Trophoblast cell (in vitro differentiated cells and primary cell): Measurements from ENCODE around the gene KLRD1.

Experiments used
- DNase-seq, 2 donors: peaks; one replicate each; pipeline ENCODE4 v3.0.0-alpha.2; 2016
- H2AFZ ChIP-seq: 2 replicates; pipeline ENCODE4 v1.6.1; 2013; ENCODE audit warnings: low read length, moderate library complexity, mild to moderate bottlenecking; ENCODE audit not compliant: insufficient read depth, poor library complexity
- H2AK5ac ChIP-seq: 2 replicates; pipeline ENCODE4 v1.6.1; 2013; ENCODE audit warnings: mild to moderate bottlenecking, low read length
- H2BK120ac ChIP-seq: 2 replicates; pipeline ENCODE4 v1.6.1; 2013; ENCODE audit warnings: low read length, mild to moderate bottlenecking, moderate library complexity; ENCODE audit not compliant: insufficient read depth, poor library complexity
- H2BK12ac ChIP-seq: 2 replicates; pipeline ENCODE4 v1.6.1; 2013; ENCODE audit warnings: mild to moderate bottlenecking, low read length, moderate library complexity
- H2BK5ac ChIP-seq: 2 replicates; pipeline ENCODE4 v1.6.1; 2013; ENCODE audit warnings: low read length, low read depth, moderate library complexity, mild to moderate bottlenecking; ENCODE audit not compliant: poor library complexity
- H3K14ac ChIP-seq: 2 replicates; pipeline ENCODE4 v1.6.1; 2013; ENCODE audit warnings: mild to moderate bottlenecking, low read length
- H3K18ac ChIP-seq: 2 replicates; pipeline ENCODE4 v1.6.1; 2013; ENCODE audit warnings: mild to moderate bottlenecking, low read length
- H3K23ac ChIP-seq: 2 replicates; pipeline ENCODE4 v1.6.1; 2013; ENCODE audit warnings: low read length
- H3K27ac ChIP-seq: 2 replicates; pipeline ENCODE4 v1.5.1; 2013; ENCODE audit warnings: low read depth, mild to moderate bottlenecking, inconsistent platforms, low read length, moderate library complexity
- H3K27me3 ChIP-seq: 2 replicates; pipeline ENCODE4 v1.6.1; 2013; ENCODE audit warnings: inconsistent platforms, mild to moderate bottlenecking, low read length, moderate library complexity; ENCODE audit not compliant: insufficient read depth
- H3K36me3 ChIP-seq, 2 experiments: 1 replicate in 1 of 2; 2 replicates in 1 of 2; pipeline ENCODE4 v1.6.1; 2013; ENCODE audit warnings: low read length in 2 of 2, mild to moderate bottlenecking in 2 of 2, moderate library complexity in 1 of 2; ENCODE audit not compliant: insufficient read depth in 2 of 2, control insufficient read depth in 1 of 2
- H3K4ac ChIP-seq: 2 replicates; pipeline ENCODE4 v1.6.1; 2013; ENCODE audit warnings: low read depth, mild to moderate bottlenecking, low read length, moderate library complexity
- H3K4me1 ChIP-seq, 2 experiments: 1 replicate in 1 of 2; 2 replicates in 1 of 2; pipeline ENCODE4 v1.6.1; 2013; ENCODE audit warnings: low read length in 2 of 2, mild to moderate bottlenecking in 2 of 2, moderate library complexity in 1 of 2; ENCODE audit not compliant: insufficient read depth in 2 of 2, control insufficient read depth in 1 of 2
- H3K4me2 ChIP-seq: 2 replicates; pipeline ENCODE4 v1.6.1; 2013; ENCODE audit warnings: inconsistent platforms, mild to moderate bottlenecking, low read length, moderate library complexity
- H3K4me3 ChIP-seq: 2 replicates; pipeline ENCODE4 v1.5.1; 2013; ENCODE audit warnings: mild to moderate bottlenecking, low read depth, low read length, inconsistent platforms
- H3K79me1 ChIP-seq: one replicate; pipeline ENCODE4 v1.6.1; 2013; ENCODE audit warnings: low read length
- H3K79me2 ChIP-seq: 2 replicates; pipeline ENCODE4 v1.6.1; 2013; ENCODE audit warnings: low read length, mild to moderate bottlenecking; ENCODE audit not compliant: control insufficient read depth, insufficient read depth, poor library complexity
- H3K9ac ChIP-seq: 2 replicates; pipeline ENCODE4 v1.6.1; 2013; ENCODE audit warnings: mild to moderate bottlenecking, low read length
- H3K9me3 ChIP-seq: 2 replicates; pipeline ENCODE4 v1.6.1; 2013; ENCODE audit warnings: low read depth, mild to moderate bottlenecking, control low read depth, inconsistent platforms, low read length; ENCODE audit not compliant: insufficient read depth
- H4K12ac ChIP-seq: 2 replicates; pipeline ENCODE4 v1.6.1; 2013; ENCODE audit warnings: low read depth, mild to moderate bottlenecking, low read length, moderate library complexity
- H4K8ac ChIP-seq: 2 replicates; pipeline ENCODE4 v1.6.1; 2013; ENCODE audit warnings: low read depth, mild to moderate bottlenecking, low read length, moderate library complexity
- H4K91ac ChIP-seq: one replicate; pipeline ENCODE4 v1.6.1; 2013; ENCODE audit warnings: low read depth, mild to moderate bottlenecking, low read length, moderate library complexity
- WGBS: extraction: QIAGEN DNeasy Blood & Tissue Kit; methylation state at CpG from one replicate; pipeline ENCODE4 v1.1.7; 2013; ENCODE audit warnings: missing lambda C conversion rate; ENCODE audit not compliant: insufficient read length, insufficient coverage; ENCODE audit errors: extremely low coverage; 5-methylcytosine and 5-hydroxymethylcytosine counted together

Gene KLRD1

DNA sequence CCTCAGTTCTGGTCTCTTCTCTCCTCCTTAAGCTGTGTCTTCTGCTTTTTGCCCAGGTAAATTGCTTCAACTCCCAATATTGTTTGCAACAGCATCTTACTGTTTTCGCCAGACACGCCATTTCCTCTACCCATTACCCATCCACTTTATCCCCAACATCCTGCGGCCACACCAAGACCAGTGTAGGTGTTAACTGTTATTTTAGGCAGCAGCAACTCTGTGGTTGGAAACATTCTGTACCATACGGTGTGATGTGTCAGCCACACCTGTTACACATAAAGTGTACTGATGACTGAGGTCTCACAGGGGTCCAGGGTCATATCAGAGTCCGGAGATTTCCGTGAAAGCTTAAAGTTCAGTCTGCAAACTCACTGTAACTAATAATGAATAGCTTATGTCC, 21.8 kb upstream of the KLRD1 start:
- Histone ChIP-seq H4K12ac (no peak overlapping the region), H3K27ac (no peak overlapping the region), H3K9me3 (no peaks in the 10 kb centered on the region), H4K8ac (no peak overlapping the region), H3K27me3 (no peaks in the 10 kb centered on the region), H3K79me1 (no peaks in the 10 kb centered on the region), H3K18ac (no peak overlapping the region), H3K9ac (no peak overlapping the region), H2BK5ac (no peak overlapping the region), H3K4ac (no peak overlapping the region), H2AK5ac (no peak overlapping the region), H2BK12ac (no peak overlapping the region), H3K4me3 (no peak overlapping the region), H3K36me3 (no peaks in the 10 kb centered on the region), H2AFZ (no peak overlapping the region), H4K91ac (no peak overlapping the region), H3K14ac (no peak overlapping the region), H3K4me2 (no peak overlapping the region), H3K4me1 (no peaks in the 10 kb centered on the region), H3K23ac (peak overlapping the region; percentile 24), H3K79me2 (no peaks in the 10 kb centered on the region), H2BK120ac (no peak overlapping the region)
- WGBS: 100% methylated on average over 2 of the region's 6 CpGs
- DNase-seq: no peak

- H3K79me2 ChIP-seq: no peaks in the 10 kb centered on the region
- no peaks in the 10 kb centered on the region for H3K9me3 ChIP-seq
- no peak overlapping the region for H3K14ac ChIP-seq
- H3K4me3 ChIP-seq: no peak overlapping the region
- no CpG with 5 or more reads among the region's 6 CpGs for WGBS
- H3K27ac ChIP-seq: no peak overlapping the region
- H3K4me2 ChIP-seq: no peak overlapping the region
- H3K36me3 ChIP-seq: no peaks in the 10 kb centered on the region
- H2AK5ac ChIP-seq: no peak overlapping the region
- H4K91ac ChIP-seq: no peak overlapping the region
- H2BK12ac ChIP-seq: no peak overlapping the region
- no peak overlapping the region for H3K18ac ChIP-seq
- no peak overlapping the region for H3K9ac ChIP-seq
- H3K4me1 ChIP-seq: no peaks in the 10 kb centered on the region
- H4K8ac ChIP-seq: no peak overlapping the region
- H4K12ac ChIP-seq: no peak overlapping the region
- no peak overlapping the region for H2BK5ac ChIP-seq
- no peak overlapping the region for H3K23ac ChIP-seq
- no peak for DNase-seq
- H3K4ac ChIP-seq: no peak overlapping the region
- H3K79me1 ChIP-seq: no peaks in the 10 kb centered on the region
- H2BK120ac ChIP-seq: no peak overlapping the region
- H2AFZ ChIP-seq: no peak overlapping the region
- no peaks in the 10 kb centered on the region for H3K27me3 ChIP-seq
Measured at GRCh38 chr12:10289005-10289754, 18.5 kb upstream of the KLRD1 start.

GRCh38 chr12:10291030-10291429, 16.6 kb upstream of the KLRD1 start:
- Histone ChIP-seq H2AK5ac (no peak overlapping the region), H3K36me3 (no peaks in the 10 kb centered on the region), H4K91ac (no peak overlapping the region), H3K14ac (no peak overlapping the region), H2BK5ac (no peak overlapping the region), H3K9me3 (no peaks in the 10 kb centered on the region), H3K79me2 (no peaks in the 10 kb centered on the region), H2BK12ac (no peak overlapping the region), H3K4me1 (no peaks in the 10 kb centered on the region), H3K4me2 (no peak overlapping the region), H3K18ac (no peak overlapping the region), H3K4ac (no peak overlapping the region), H4K8ac (no peak overlapping the region), H2AFZ (no peak overlapping the region), H3K4me3 (no peak overlapping the region), H3K27me3 (no peaks in the 10 kb centered on the region), H3K27ac (no peak overlapping the region), H4K12ac (no peak overlapping the region), H3K9ac (no peak overlapping the region), H2BK120ac (no peak overlapping the region), H3K23ac (no peak overlapping the region), H3K79me1 (no peaks in the 10 kb centered on the region)
- DNase-seq: no peak

- Histone ChIP-seq H3K79me1 (no peaks in the 10 kb centered on the region), H2BK120ac (no peak overlapping the region), H2AK5ac (no peak overlapping the region), H3K4ac (no peak overlapping the region), H3K18ac (no peak overlapping the region), H3K14ac (no peak overlapping the region), H3K4me1 (no peaks in the 10 kb centered on the region), H3K27ac (no peak overlapping the region), H3K23ac (no peak overlapping the region), H3K4me2 (no peak overlapping the region), H3K9me3 (no peaks in the 10 kb centered on the region), H2AFZ (no peak overlapping the region), H3K4me3 (no peak overlapping the region), H4K91ac (no peak overlapping the region), H4K8ac (no peak overlapping the region), H4K12ac (no peak overlapping the region), H2BK5ac (no peak overlapping the region), H3K79me2 (no peaks in the 10 kb centered on the region), H3K9ac (no peak overlapping the region), H2BK12ac (no peak overlapping the region), H3K36me3 (no peaks in the 10 kb centered on the region), H3K27me3 (no peaks in the 10 kb centered on the region)
- no peak for DNase-seq
- WGBS: no CpG with 5 or more reads among the region's 4 CpGs
Measured at GRCh38 chr12:10293151-10293550, 14.5 kb upstream of the KLRD1 start.
